Measurements from ENCODE around the gene CDIP1. TPM values are rescaled to one million over a fixed set of nuclear protein-coding genes. Genes with fewer than 3 reads are reported as not detected.

CDIP1 gene
- polyA plus RNA-seq, 3 donors from 2014 or later = 26.9 to 51.9 (median 47.8) TPM

DNA sequence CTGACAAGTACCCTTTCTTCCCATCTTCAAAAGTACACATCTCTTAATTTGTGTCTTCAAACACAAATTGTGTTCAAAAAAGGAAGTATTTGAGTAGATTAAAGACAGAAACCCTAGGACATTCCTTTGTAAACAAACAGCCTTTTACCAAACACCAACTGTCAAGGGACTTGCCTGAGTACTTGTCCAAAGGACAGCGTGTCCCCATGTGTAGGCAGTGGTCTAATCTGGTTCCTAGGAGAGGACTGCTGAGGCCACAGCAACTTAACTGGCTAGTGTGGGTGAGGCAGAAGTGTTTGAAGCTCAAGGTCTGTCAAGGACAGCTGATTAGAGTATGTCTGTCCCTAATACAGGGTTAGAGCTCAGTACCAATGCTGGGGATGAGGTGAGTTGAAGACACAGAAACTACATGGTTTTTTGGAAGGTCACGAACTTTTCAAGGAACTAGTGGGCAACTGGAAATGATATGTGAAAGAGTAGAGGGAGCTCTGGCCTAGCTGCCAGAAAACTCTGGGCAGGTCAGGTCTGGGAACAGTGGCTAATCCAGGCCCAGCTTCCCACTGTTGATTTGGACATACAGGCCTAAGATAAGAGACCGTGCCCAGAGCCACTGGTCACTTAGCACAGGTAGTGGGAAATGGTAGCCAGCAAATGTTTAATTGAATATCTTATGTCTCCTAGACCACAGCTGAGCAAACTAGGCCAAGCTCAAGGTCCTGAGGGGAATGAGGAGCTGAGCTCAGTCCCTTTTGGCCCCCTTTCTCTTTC lies 52.3 kb downstream of the CDIP1 start:
- no peak for DNase-seq
- Mint-ChIP-seq H3K4me3 (peak overlapping the region in 2 of 5 donors; percentile 38 to 54), H3K9me3 (no peaks in the 10 kb centered on the region), H3K27me3 (ENCODE audit: low read depth in 3 of 3) (peaks cover 0 to 7% (median 5%) of the 10 kb centered on the region in 3 donors), H3K27ac (peak overlapping the region; percentile 67 to 96 (median 86)), H3K4me1 (peaks cover 71% of the 10 kb centered on the region in 2 donors), H3K36me3 (peaks cover 10 to 24% (median 10%) of the 10 kb centered on the region in 3 donors)

DNA sequence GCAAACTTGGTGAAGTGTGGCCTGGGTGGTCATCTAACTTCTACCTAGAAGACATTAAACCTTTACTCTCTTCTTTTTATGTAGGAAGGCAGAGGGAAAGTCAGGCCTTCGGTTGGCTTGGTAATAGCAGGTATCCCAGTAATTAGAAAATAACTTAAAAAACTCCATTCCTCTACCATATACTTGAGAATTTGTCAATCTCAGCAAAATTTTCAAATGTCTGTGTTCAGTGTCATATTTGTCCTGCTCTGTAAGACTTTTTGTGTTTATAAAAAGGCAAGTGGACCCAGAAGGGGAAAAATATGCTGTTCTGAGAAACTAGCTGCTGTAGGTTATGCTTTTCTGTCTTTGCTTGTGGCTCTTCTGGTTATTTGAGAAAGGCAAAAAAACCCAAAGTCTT lies 56.6 kb downstream of the CDIP1 start:
- Mint-ChIP-seq H3K4me3 (peak overlapping the region in 1 of 5 donors; percentile 36), H3K36me3 (peaks cover 8 to 14% (median 10%) of the 10 kb centered on the region in 3 donors), H3K9me3 (no peaks in the 10 kb centered on the region), H3K4me1 (peaks cover 60 to 62% of the 10 kb centered on the region in 2 donors), H3K27ac (peak overlapping the region; percentile 51 to 87 (median 74)), H3K27me3 (ENCODE audit: low read depth in 3 of 3) (peaks cover 0 to 4% (median 1%) of the 10 kb centered on the region in 3 donors)
- no peak for DNase-seq

GRCh38 chr16:4481526-4481925 lies 57.0 kb downstream of the CDIP1 start:
- Mint-ChIP-seq H3K27me3 (ENCODE audit: low read depth in 3 of 3) (peaks cover 0 to 4% (median 1%) of the 10 kb centered on the region in 3 donors), H3K27ac (peak overlapping the region; percentile 51 to 87 (median 74)), H3K36me3 (peaks cover 8 to 14% (median 10%) of the 10 kb centered on the region in 3 donors), H3K9me3 (no peaks in the 10 kb centered on the region), H3K4me3 (peak overlapping the region in 4 of 5 donors; percentile 0 to 47 (median 32)), H3K4me1 (peaks cover 59 to 60% of the 10 kb centered on the region in 2 donors)
- DNase-seq = no peak

- Mint-ChIP-seq H3K27ac (peak overlapping the region; percentile 82 to 90 (median 88)), H3K4me3 (peak overlapping the region; percentile 90 to 93 (median 91)), H3K4me1 (peaks cover 63 to 69% of the 10 kb centered on the region in 2 donors), H3K36me3 (peaks cover 2 to 6% (median 4%) of the 10 kb centered on the region in 3 donors), H3K9me3 (no peaks in the 10 kb centered on the region), H3K27me3 (ENCODE audit: low read depth in 3 of 3) (peaks cover 4 to 6% (median 6%) of the 10 kb centered on the region in 3 donors)
- DNase-seq = no peak
Observed at GRCh38 chr16:4477966-4478365, 60.6 kb downstream of the CDIP1 start.

GRCh38 chr16:4475880-4476788 lies 62.4 kb downstream of the CDIP1 start, which contains the start of gene HMOX2:
Gene HMOX2, plus strand, starts transcription at chr16:4476398. Its CDS starts 29,127 bp downstream, at chr16:4505525.
- H3K4me1 Mint-ChIP-seq = peaks cover 50 to 56% of the 10 kb centered on the region in 2 donors
- H3K4me3 Mint-ChIP-seq = peak within 1 kb of the TSS; percentile 90 to 93 (median 91)
- peaks cover 0 to 6% (median 4%) of the 10 kb centered on the region in 3 donors for H3K36me3 Mint-ChIP-seq
- peak within 1 kb of the TSS; percentile 82 to 94 (median 87) for H3K27ac Mint-ChIP-seq
- DNase-seq = peak; percentile 91 to 94 (median 93)
- H3K27me3 Mint-ChIP-seq (ENCODE audit: low read depth in 3 of 3) = peaks cover 4 to 5% (median 4%) of the 10 kb centered on the region in 3 donors
- no peaks in the 10 kb centered on the region for H3K9me3 Mint-ChIP-seq

GRCh38 chr16:4474192-4474961 lies 64.2 kb downstream of the CDIP1 start, which contains the start of gene NMRAL1:
Gene NMRAL1, minus strand, starts transcription at chr16:4474625. Its CDS starts 493 bp downstream, at chr16:4474132.
- H3K27me3 Mint-ChIP-seq (ENCODE audit: low read depth in 3 of 3) = peaks cover 4 to 5% (median 4%) of the 10 kb centered on the region in 3 donors
- H3K9me3 Mint-ChIP-seq = no peaks in the 10 kb centered on the region
- H3K36me3 Mint-ChIP-seq = peaks cover 0 to 6% (median 4%) of the 10 kb centered on the region in 3 donors
- H3K4me1 Mint-ChIP-seq = peaks cover 47 to 53% of the 10 kb centered on the region in 2 donors
- peak; percentile 82 to 86 (median 84) for DNase-seq
- H3K4me3 Mint-ChIP-seq = peak within 1 kb of the TSS; percentile 89 to 93 (median 91)
- H3K27ac Mint-ChIP-seq = peak within 1 kb of the TSS; percentile 79 to 95 (median 94)

- no peak for DNase-seq
Observed at GRCh38 chr16:4472880-4473279, 65.7 kb downstream of the CDIP1 start.

DNA sequence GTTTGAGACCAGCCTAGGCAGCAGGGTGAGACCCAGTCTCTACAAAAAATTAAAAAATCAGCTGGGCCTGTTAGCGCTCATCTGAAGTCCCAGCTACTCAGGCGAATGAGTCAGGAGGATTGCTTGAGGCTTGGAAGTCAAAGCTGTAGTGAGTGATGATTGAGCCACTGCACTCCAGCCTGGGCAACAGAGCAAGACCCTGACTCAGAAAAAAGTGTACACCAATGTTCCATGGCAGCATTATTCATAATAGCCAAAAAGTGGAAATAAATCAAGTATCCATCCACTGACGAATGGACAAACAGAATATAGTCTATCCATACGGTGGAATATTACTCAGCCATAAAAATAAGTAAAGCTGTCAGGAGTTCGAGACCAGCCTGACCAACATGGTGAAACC lies 66.7 kb downstream of the CDIP1 start:
- peaks cover 0 to 8% (median 5%) of the 10 kb centered on the region in 3 donors for H3K36me3 Mint-ChIP-seq
- peaks cover 4 to 5% (median 4%) of the 10 kb centered on the region in 3 donors for H3K27me3 Mint-ChIP-seq (ENCODE audit: low read depth in 3 of 3)
- H3K4me3 Mint-ChIP-seq = peak overlapping the region in 1 of 5 donors; percentile 30
- no peaks in the 10 kb centered on the region for H3K9me3 Mint-ChIP-seq
- DNase-seq = no peak
- peaks cover 37 to 43% of the 10 kb centered on the region in 2 donors for H3K4me1 Mint-ChIP-seq
- H3K27ac Mint-ChIP-seq = peak overlapping the region in 3 of 6 donors; percentile 41 to 65 (median 64)

More at GRCh38 chr16:4472880-4473279, 65.7 kb downstream of the CDIP1 start:
- peak overlapping the region; percentile 51 to 82 (median 72) for H3K27ac Mint-ChIP-seq
- peaks cover 43 to 46% of the 10 kb centered on the region in 2 donors for H3K4me1 Mint-ChIP-seq
- H3K9me3 Mint-ChIP-seq = no peaks in the 10 kb centered on the region
- peaks cover 0 to 6% (median 4%) of the 10 kb centered on the region in 3 donors for H3K36me3 Mint-ChIP-seq
- peaks cover 4 to 5% (median 4%) of the 10 kb centered on the region in 3 donors for H3K27me3 Mint-ChIP-seq (ENCODE audit: low read depth in 3 of 3)
- peak overlapping the region; percentile 68 to 93 (median 91) for H3K4me3 Mint-ChIP-seq

GRCh38 chr16:4468972-4469371 lies 69.6 kb downstream of the CDIP1 start:
- DNase-seq = no peak
- H3K27me3 Mint-ChIP-seq (ENCODE audit: low read depth in 3 of 3) = peaks cover 0 to 10% (median 4%) of the 10 kb centered on the region in 3 donors
- H3K4me1 Mint-ChIP-seq = peaks cover 45 to 52% of the 10 kb centered on the region in 2 donors
- peaks cover 8 to 20% (median 10%) of the 10 kb centered on the region in 3 donors for H3K36me3 Mint-ChIP-seq
- H3K9me3 Mint-ChIP-seq = no peaks in the 10 kb centered on the region
- peak overlapping the region in 4 of 6 donors; percentile 14 to 70 (median 55) for H3K27ac Mint-ChIP-seq
- H3K4me3 Mint-ChIP-seq = no peak overlapping the region

DNA sequence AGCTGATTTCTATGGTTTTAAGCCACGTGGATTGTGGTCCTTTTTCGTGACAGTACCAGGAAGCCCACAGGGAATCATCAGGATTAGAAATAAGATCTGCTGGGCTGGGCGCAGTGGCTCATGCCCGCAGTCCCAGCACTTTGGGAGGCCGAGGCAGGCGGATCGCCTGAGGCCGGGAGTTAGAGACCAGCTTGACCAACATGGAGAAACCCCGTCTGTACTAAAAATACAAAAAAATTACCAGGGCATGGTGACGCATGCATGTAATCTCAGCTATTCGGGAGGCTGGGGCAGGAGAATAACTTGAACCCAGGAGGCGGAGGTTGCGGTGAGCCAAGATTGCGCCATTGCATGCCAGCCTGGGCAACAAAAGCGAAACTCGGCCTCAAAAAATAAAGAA lies 70.7 kb downstream of the CDIP1 start:
- no peaks in the 10 kb centered on the region for H3K9me3 Mint-ChIP-seq
- DNase-seq = no peak
- H3K4me3 Mint-ChIP-seq = no peak overlapping the region
- peaks cover 8 to 21% (median 10%) of the 10 kb centered on the region in 3 donors for H3K36me3 Mint-ChIP-seq
- peak overlapping the region in 4 of 6 donors; percentile 16 to 98 (median 94) for H3K27ac Mint-ChIP-seq
- H3K4me1 Mint-ChIP-seq = peaks cover 38 to 45% of the 10 kb centered on the region in 2 donors
- peaks cover 0 to 10% (median 4%) of the 10 kb centered on the region in 3 donors for H3K27me3 Mint-ChIP-seq (ENCODE audit: low read depth in 3 of 3)

GRCh38 chr16:4465977-4466779 lies 72.4 kb downstream of the CDIP1 start:
- Mint-ChIP-seq H3K9me3 (no peaks in the 10 kb centered on the region), H3K27ac (peak overlapping the region; percentile 93 to 99 (median 96)), H3K4me1 (peaks cover 32 to 41% of the 10 kb centered on the region in 2 donors), H3K4me3 (peak overlapping the region; percentile 28 to 84 (median 71)), H3K36me3 (peaks cover 8 to 21% (median 10%) of the 10 kb centered on the region in 3 donors), H3K27me3 (ENCODE audit: low read depth in 3 of 3) (peaks cover 0 to 11% (median 4%) of the 10 kb centered on the region in 3 donors)
- DNase-seq = peak; percentile 78 to 90 (median 80)
